HG03175 (cell line): Measurements from ENCODE around the gene AKAP9.
"Not testable (repeated sequence)": the region's sequence is repeated elsewhere in the genome, so short reads cannot be mapped to it uniquely, and the experiment has no call there.

Experiments
- ATAC-seq: cut with Tn5 transposase; IDR thresholded peaks from one replicate; pipeline ENCODE4 v1.9.1; 2021; ENCODE audit warnings: mild to moderate bottlenecking, moderate library complexity; ENCODE audit not compliant: unreplicated experiment

The AKAP9 gene

GRCh38 chr7:91940572-91941341 lies at the start of gene AKAP9:
Gene AKAP9, plus strand, starts transcription at chr7:91940862. Its CDS starts 238 bp downstream, at chr7:91941100.
- peak; percentile 95 for ATAC-seq

- no peak for ATAC-seq
These were observed 48.5 kb upstream of the AKAP9 start for GRCh38 chr7:91892099-91892705.

GRCh38 chr7:91892821-91893340 lies 47.8 kb upstream of the AKAP9 start:
- no peak for ATAC-seq

DNA sequence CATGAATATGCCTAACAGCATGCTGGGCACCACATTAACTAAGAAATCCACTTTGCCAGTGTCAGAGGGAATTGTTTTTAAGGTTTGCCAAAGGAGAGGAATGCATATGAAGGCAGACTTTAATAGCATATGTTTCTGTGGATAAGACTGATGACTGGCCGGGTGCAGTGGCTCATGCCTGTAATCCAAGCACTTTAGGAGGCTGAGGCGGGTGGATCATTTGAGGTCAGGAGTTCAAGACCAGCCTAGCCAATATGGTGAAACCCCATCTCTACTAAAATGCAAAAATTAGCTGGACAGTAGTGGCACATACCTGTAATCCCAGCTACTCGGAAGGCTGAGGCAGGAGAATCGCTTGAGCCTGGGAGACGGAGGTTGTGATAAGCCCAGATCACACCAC lies 47.0 kb upstream of the AKAP9 start:
- not testable (repeated sequence) for ATAC-seq

- ATAC-seq, result no peak
These were observed 45.7 kb upstream of the AKAP9 start for GRCh38 chr7:91894781-91895480.

GRCh38 chr7:91898240-91898992 lies 42.2 kb upstream of the AKAP9 start:
- no peak for ATAC-seq

- ATAC-seq, result no peak
These were observed 41.1 kb upstream of the AKAP9 start for GRCh38 chr7:91899563-91899962.

DNA sequence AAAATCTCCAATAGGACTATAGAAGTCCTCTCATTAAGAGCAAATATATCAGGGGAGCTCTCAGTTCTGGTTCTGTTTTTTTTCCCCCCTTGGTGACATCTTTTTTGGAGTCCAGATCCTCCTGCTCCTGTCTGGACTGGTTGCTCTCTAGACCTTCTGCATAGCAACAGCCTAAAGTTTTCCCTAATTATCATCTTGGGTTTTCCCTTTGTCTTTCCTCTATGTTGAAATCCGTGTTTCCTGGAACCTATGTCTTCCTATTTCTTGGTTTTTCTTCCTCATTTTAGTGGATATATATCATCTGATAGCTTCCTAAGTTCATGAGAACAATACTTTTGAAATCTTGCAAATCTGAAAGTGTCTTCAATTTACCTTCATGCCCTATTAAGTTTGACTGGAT lies 30.5 kb upstream of the AKAP9 start:
- no peak for ATAC-seq

GRCh38 chr7:91911121-91911520 lies 29.5 kb upstream of the AKAP9 start:
- ATAC-seq, result no peak

DNA sequence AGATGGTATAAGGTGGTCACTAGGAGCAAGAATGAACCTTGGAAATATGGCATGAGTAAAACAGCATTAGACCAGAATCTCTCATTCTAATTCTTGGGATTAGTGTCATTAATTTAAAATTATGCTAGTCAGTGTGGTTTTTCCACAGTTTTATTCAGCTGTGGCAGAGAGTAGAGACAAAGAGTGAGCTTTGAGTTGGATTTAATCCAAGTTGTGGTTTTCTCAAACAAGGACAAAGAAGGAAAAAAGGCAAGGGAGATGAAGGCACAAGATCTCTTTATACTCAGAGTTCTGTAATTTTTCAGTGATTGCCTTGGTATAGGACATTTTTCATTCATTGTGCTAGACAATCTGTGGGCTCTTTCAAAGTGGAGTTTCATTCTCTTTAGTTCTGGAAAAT lies 28.2 kb upstream of the AKAP9 start:
- no peak for ATAC-seq

DNA sequence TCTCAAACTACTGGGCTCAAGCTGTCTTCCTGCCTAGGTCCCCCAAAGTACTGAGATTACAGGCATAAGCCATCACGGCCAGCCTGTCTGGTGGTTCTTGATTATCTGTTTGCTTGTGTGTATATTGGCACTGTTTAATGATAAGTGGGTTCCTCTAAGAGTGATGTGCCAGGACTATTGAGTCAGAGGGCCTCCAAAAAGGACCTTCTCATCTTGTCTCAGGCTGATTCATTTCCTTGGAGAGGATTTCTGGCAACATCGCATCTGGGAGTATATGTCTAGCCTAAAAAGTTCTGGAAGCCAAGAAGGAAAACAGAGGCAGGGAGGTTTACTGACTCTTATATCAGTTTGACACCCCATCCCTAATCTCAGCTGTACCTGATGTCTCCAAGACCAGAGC lies 27.1 kb upstream of the AKAP9 start:
- no peak for ATAC-seq

DNA sequence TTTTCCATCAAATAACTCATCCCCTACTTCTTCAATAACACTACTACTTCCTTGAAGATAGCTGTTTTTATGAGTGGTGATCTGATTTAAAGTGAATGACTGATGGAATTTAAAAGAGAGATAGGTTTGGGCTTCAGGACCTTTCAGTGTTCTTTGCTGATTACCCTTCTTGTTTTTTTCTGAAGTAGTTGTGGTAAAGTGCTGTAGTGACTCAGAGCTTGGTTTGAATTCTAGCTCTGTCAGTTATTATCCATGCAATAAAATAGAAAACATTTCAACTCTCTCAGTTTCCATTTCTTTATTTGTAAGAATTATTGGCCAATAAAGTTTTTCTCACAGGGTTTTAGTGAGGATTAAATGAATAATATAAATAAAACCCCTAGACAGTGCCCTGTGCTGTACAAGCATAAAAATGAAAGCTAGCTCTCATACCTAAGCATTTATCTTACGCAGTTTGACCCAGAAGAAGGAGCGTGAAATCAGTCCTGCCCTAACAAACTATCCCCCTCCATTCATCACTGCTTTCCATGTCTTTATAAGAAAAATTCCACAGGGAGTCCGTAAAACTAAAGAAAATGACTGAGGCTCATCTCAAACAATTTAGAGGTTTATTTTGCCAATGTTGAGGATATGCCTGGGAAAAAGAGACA lies 25.1 kb upstream of the AKAP9 start:
- no peak for ATAC-seq

DNA sequence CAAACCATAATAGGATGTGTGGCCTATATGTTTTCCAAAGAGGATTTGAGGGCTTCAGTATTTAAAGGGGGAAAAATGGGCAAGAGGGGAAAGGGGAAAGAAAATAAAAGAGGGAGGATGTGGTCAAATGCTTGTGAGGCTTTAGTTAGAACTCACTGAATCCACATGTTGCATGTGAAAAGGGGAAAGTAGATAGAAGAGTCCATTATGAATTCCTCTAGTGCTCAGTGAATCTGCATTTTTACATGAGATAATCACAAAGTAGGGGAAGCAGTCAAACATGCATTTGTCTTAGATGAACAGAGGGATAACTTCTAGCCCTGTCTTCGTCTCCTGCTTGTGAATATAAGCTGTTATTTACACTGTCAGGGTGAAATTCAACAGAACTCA lies 24.6 kb upstream of the AKAP9 start:
- ATAC-seq, result no peak

DNA sequence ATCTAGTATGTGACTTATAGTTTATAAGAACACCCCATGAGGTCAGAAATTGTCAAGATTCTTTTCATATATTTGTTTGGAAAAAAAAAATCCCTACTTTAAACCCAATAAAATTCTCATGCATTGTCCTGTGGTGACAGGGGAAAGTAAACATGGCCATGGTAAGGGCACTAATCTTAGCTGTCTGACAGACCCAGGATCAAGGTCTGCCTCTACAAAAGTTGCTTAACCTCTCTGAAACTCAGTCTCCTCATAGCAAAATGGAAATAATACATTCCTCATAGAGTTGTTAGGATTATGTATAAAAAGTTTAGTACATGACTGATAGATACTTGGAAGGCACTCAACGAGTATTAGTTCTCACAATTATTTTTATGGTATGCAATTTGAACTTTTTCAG lies 22.3 kb upstream of the AKAP9 start:
- no peak for ATAC-seq

DNA sequence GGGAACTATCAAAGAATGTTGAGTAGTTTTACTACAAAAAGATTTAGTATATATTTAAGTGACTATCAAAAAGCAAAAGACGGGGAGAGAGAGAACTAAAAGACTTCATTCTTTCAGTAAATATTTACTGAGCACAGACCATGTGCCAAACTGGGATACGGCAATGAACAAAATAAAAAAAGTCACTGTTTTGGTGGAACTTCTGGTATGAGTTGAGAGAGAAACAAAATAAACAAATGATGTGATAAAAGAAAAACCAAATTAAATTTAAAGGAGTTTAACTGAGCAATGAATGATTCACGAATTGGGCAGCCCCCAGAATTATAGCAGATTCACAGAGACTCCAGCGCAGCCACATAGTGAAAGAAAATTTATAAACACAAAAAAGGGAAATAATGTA lies 17.8 kb upstream of the AKAP9 start:
- ATAC-seq, result no peak

GRCh38 chr7:91927912-91928311 lies 12.8 kb upstream of the AKAP9 start:
- no peak for ATAC-seq

DNA sequence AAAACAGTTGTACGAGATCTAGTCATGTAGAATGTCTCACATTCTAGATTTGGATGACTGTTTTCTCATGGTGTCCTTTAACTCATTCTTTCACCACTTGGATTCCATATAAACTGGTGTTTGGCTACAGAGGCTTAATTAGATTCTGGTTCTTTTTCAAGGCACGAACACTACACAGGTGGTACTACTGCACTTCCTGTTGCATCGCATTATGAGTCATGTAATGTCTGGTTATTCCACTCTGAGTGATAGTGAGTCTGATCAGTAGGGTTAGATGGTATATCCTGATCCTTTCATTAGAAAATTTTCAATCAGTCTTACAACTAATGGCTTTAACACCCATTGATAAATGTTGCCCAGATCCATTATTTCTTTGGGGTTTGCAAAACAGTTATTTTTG lies 11.2 kb upstream of the AKAP9 start:
- ATAC-seq, result peak; percentile 76

DNA sequence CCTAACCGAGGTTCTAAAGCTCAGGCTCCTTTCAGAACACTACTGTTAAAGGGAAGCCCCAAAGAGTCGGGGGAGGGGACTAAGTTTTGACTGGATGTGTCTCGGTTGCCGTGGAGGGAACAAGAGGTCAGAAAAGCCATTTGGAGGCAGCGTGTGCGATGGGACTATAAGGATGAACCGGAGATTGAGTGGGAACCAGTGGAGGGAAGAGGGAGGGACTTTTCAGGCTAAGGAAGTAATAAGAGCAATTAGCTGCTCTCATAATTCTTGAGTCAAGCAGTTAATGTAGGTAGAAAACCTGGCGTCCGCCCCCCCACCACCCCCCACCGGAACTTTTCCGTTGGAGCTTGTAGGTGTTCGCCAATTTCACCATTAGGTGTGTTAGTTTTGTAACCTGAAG lies 491 bp upstream of the AKAP9 start:
- peak; percentile 19 for ATAC-seq

- ATAC-seq, result peak; percentile 28
These were observed 788 bp downstream of the AKAP9 start for GRCh38 chr7:91941450-91941849.

GRCh38 chr7:91942312-91942711 lies 1.6 kb downstream of the AKAP9 start:
- no peak for ATAC-seq

DNA sequence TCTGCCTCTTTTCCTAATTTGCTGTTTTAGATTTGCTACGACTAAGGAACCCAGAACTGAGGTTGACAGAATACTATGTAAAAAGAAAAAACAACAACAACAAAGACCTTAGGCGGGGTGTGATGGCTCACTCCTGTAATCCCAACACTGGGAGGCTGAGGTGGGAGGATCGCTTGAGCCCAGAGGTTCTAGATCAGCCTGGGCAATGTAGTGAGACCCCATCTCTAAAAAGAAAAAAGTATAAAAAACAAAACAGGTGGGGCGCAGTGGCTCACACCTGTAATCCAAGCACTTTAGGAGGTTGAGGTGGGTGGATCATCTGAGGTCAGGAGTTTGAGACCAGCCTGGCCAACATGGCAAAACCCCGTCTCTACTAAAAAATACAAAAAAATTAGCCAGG lies 4.3 kb downstream of the AKAP9 start:
- ATAC-seq, result not testable (repeated sequence)
